ENCODE data around the gene TNFSF12.

TNFSF12 gene

DNA sequence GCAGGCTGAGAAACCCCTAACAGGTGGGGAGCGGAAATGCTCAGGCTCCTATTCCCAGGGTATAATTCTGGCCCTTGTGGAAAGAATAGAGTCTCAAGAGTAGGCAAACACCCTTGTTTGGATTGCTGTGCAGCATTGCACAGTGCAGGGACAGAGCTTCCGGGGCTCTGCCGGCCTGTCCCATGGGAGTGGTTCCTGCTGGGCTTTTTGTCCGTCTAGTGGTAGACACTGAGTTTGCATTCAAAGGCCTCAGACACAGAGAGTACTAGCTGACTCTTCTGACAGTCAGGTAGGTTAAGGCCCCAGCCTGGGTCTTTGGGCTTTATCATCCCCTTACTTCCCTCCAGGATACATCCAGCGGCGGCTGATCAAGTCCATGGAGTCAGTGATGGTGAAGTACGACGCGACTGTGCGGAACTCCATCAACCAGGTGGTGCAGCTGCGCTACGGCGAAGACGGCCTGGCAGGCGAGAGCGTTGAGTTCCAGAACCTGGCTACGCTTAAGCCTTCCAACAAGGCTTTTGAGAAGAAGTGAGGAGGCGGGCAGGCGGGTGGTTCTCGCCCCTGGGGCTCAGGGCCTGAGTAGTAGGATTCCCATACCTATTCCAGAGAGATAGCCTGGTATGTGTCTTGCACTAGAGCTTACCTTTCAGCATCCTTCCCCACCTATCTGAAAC lies 46.5 kb upstream of the TNFSF12 start:
- H3K9me3 ChIP-seq (replicated peaks; ENCODE audit: insufficient read depth, low read length) = no peaks in the 10 kb centered on the region
- H3K4me3 ChIP-seq (ENCODE audit: low read length) = no peak overlapping the region
- no peak overlapping the region for H3K4me2 ChIP-seq (ENCODE audit: low read depth, low read length)
- H3K27me3 ChIP-seq (replicated peaks; ENCODE audit: insufficient read depth, low read length) = no peaks in the 10 kb centered on the region
- H3K36me3 ChIP-seq (replicated peaks; ENCODE audit: insufficient read depth, low read length) = peaks cover 10% of the 10 kb centered on the region
- H3F3A ChIP-seq (ENCODE audit: insufficient read depth, low read length) = peaks cover 3% of the 10 kb centered on the region; the same call in 1 of the 2 replicates
- no peaks in the 10 kb centered on the region for H3K4me1 ChIP-seq (ENCODE audit: low read length)
- DNase-seq = no peak
- no peaks in the 10 kb centered on the region for H3K9me2 ChIP-seq (replicated peaks; ENCODE audit: insufficient read depth, low read length)
- H3K9ac ChIP-seq (ENCODE audit: low read length) = no peak overlapping the region
- no peaks in the 10 kb centered on the region for H4K20me1 ChIP-seq (ENCODE audit: insufficient read depth, low read length)
- peaks cover 12% of the 10 kb centered on the region for H3K79me2 ChIP-seq (ENCODE audit: low read length)
- TF ChIP-seq EZH2 (optimal IDR thresholded peaks at IDR 0.05; ENCODE audit: low read depth, low read length) (no peak), EZH2phosphoT487 (IDR thresholded peaks at IDR 0.05; ENCODE audit: low read length) (no peak)
- TF ChIP-seq, protein P1, sequence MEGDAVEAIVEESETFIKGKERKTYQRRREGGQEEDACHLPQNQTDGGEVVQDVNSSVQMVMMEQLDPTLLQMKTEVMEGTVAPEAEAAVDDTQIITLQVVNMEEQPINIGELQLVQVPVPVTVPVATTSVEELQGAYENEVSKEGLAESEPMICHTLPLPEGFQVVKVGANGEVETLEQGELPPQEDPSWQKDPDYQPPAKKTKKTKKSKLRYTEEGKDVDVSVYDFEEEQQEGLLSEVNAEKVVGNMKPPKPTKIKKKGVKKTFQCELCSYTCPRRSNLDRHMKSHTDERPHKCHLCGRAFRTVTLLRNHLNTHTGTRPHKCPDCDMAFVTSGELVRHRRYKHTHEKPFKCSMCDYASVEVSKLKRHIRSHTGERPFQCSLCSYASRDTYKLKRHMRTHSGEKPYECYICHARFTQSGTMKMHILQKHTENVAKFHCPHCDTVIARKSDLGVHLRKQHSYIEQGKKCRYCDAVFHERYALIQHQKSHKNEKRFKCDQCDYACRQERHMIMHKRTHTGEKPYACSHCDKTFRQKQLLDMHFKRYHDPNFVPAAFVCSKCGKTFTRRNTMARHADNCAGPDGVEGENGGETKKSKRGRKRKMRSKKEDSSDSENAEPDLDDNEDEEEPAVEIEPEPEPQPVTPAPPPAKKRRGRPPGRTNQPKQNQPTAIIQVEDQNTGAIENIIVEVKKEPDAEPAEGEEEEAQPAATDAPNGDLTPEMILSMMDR (IDR thresholded peaks at IDR 0.05; ENCODE audit: low read length) = no peak
- H2AFZ ChIP-seq (ENCODE audit: low read length) = no peak overlapping the region
- no peak overlapping the region for H3K27ac ChIP-seq (ENCODE audit: low read length)

DNA sequence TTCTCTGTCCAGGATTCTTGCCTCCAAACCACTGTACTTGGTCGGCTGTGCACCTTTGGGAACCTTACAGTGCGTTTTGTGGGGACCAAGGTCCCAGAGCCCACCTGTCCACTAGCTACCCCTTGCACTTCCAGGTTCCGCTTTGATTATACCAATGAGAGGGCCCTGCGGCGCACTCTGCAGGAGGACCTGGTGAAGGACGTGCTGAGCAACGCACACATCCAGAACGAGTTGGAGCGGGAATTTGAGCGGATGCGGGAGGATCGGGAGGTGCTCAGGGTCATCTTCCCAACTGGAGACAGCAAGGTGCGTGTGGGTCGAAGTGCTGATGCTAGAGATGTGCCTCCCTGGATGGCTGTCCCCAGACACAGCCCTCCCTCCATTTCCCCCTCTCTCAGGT lies 45.9 kb upstream of the TNFSF12 start:
- no peak for TF ChIP-seq EZH2phosphoT487 (IDR thresholded peaks at IDR 0.05; ENCODE audit: low read length)
- TF ChIP-seq EZH2 (optimal IDR thresholded peaks at IDR 0.05; ENCODE audit: low read depth, low read length) = no peak
- TF ChIP-seq, protein P1 (IDR thresholded peaks at IDR 0.05; ENCODE audit: low read length) = peak; percentile 26
- H3K27ac ChIP-seq (ENCODE audit: low read length) = no peak overlapping the region
- no peak overlapping the region for H2AFZ ChIP-seq (ENCODE audit: low read length)
- no peaks in the 10 kb centered on the region for H3K4me1 ChIP-seq (ENCODE audit: low read length)
- no peaks in the 10 kb centered on the region for H4K20me1 ChIP-seq (ENCODE audit: insufficient read depth, low read length)
- DNase-seq = no peak
- H3K36me3 ChIP-seq (replicated peaks; ENCODE audit: insufficient read depth, low read length) = peaks cover 11% of the 10 kb centered on the region
- H3K4me2 ChIP-seq (ENCODE audit: low read depth, low read length) = no peak overlapping the region
- no peaks in the 10 kb centered on the region for H3K27me3 ChIP-seq (replicated peaks; ENCODE audit: insufficient read depth, low read length)
- peaks cover 3% of the 10 kb centered on the region; the same call in 1 of the 2 replicates for H3F3A ChIP-seq (ENCODE audit: insufficient read depth, low read length)
- H3K9me3 ChIP-seq (replicated peaks; ENCODE audit: insufficient read depth, low read length) = no peaks in the 10 kb centered on the region
- H3K9me2 ChIP-seq (replicated peaks; ENCODE audit: insufficient read depth, low read length) = no peaks in the 10 kb centered on the region
- no peak overlapping the region for H3K9ac ChIP-seq (ENCODE audit: low read length)
- no peak overlapping the region for H3K4me3 ChIP-seq (ENCODE audit: low read length)
- H3K79me2 ChIP-seq (ENCODE audit: low read length) = peaks cover 10% of the 10 kb centered on the region

DNA sequence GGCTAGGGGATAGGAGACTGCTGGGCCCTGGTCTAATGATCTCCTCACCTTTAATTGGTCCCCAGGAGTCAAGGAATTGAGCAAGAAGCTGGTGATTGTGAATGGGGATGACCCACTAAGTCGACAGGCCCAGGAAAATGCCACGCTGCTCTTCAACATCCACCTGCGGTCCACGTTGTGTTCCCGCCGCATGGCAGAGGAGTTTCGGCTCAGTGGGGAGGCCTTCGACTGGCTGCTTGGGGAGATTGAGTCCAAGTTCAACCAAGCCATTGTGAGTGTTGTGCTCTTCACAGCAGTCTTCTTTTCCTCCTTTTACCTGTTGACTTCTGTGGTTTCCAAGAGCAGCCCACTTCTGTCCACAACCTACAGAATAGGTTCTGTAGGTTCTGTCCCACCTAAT lies 45.3 kb upstream of the TNFSF12 start:
- DNase-seq = no peak
- Histone ChIP-seq H3K79me2 (ENCODE audit: low read length) (peaks cover 7% of the 10 kb centered on the region), H3K9ac (ENCODE audit: low read length) (no peak overlapping the region), H3K4me1 (ENCODE audit: low read length) (no peaks in the 10 kb centered on the region), H3K27me3 (replicated peaks; ENCODE audit: insufficient read depth, low read length) (no peaks in the 10 kb centered on the region), H3F3A (ENCODE audit: insufficient read depth, low read length) (peaks cover 3% of the 10 kb centered on the region; the same call in 1 of the 2 replicates), H4K20me1 (ENCODE audit: insufficient read depth, low read length) (no peaks in the 10 kb centered on the region), H2AFZ (ENCODE audit: low read length) (no peak overlapping the region), H3K4me2 (ENCODE audit: low read depth, low read length) (no peak overlapping the region), H3K36me3 (replicated peaks; ENCODE audit: insufficient read depth, low read length) (peaks cover 13% of the 10 kb centered on the region), H3K9me2 (replicated peaks; ENCODE audit: insufficient read depth, low read length) (no peaks in the 10 kb centered on the region), H3K4me3 (ENCODE audit: low read length) (no peak overlapping the region), H3K27ac (ENCODE audit: low read length) (no peak overlapping the region), H3K9me3 (replicated peaks; ENCODE audit: insufficient read depth, low read length) (no peaks in the 10 kb centered on the region)
- TF ChIP-seq, protein P1 (IDR thresholded peaks at IDR 0.05; ENCODE audit: low read length) = no peak
- TF ChIP-seq EZH2 (optimal IDR thresholded peaks at IDR 0.05; ENCODE audit: low read depth, low read length) (no peak), EZH2phosphoT487 (IDR thresholded peaks at IDR 0.05; ENCODE audit: low read length) (no peak)
